PC-3 (cell line): Measurements from ENCODE around the gene SYT9. TPM values are rescaled to one million over a fixed set of nuclear protein-coding genes. Genes with fewer than 3 reads are reported as not detected.

Experiments
- ATAC-seq: fragments of 200-7000 bp; cut with Tn5 transposase; 2 replicates; pipeline ENCODE4 v1.9.1; 2020; ENCODE audit warnings: mild to moderate bottlenecking, moderate library complexity
- BruUV-seq: library from RNA; stranded (reverse); fragments of 400-500 nt; replicated peaks from 2 replicates; lab custom pipeline; 2021; lab: Mats Ljungman, UMichigan
- CTCF ChIA-PET: fragments of 300-600 bp; sonication (Branson Sonifier 250); formaldehyde crosslinking; loops from one replicate; lab custom pipeline; 2022; ENCODE audit warnings: antibody characterized with exemption; lab: Charles Lee
- POLR2A ChIA-PET: fragments of 300-600 bp; sonication (Branson Sonifier 250); formaldehyde crosslinking; loops from one replicate; lab custom pipeline; 2022; ENCODE audit warnings: antibody characterized with exemption; ENCODE audit not compliant: unreplicated experiment; lab: Charles Lee
- DNase-seq: peaks from one replicate; pipeline ENCODE4 v3.0.0-alpha.2; 2015
- H2AFZ ChIP-seq: fragments of 300-600 bp; sonication (generic); 2 replicates; pipeline ENCODE4 v1.6.0; 2016; ENCODE audit warnings: antibody characterized with exemption, low read length
- H3F3A ChIP-seq: fragments of 300-600 bp; sonication (generic); one replicate; pipeline ENCODE4 v1.6.0; 2017; ENCODE audit warnings: antibody characterized with exemption, low read length, control low read depth, mild to moderate bottlenecking; ENCODE audit not compliant: unreplicated experiment
- H3K27ac ChIP-seq: fragments of 300-600 bp; sonication (generic); 2 replicates; pipeline ENCODE4 v1.5.1; 2016; ENCODE audit warnings: mild to moderate bottlenecking, low read length
- H3K27me3 ChIP-seq: fragments of 300-600 bp; sonication (generic); 2 replicates; pipeline ENCODE4 v1.6.1; 2016; ENCODE audit warnings: low read length, mixed read lengths
- H3K36me3 ChIP-seq: fragments of 300-600 bp; sonication (generic); 2 replicates; pipeline ENCODE4 v1.6.1; 2016; ENCODE audit warnings: low read depth, mixed run types, low read length, mixed read lengths
- H3K4me1 ChIP-seq: fragments of 300-600 bp; sonication (generic); 2 replicates; pipeline ENCODE4 v1.5.1; 2016; ENCODE audit warnings: low read length; ENCODE audit not compliant: insufficient read depth
- H3K4me2 ChIP-seq: fragments of 300-600 bp; sonication (generic); 2 replicates; pipeline ENCODE4 v1.6.0; 2016; ENCODE audit warnings: low read length
- H3K4me3 ChIP-seq: fragments of 300-600 bp; sonication (generic); 2 replicates; pipeline ENCODE4 v1.5.1; 2016; ENCODE audit warnings: mild to moderate bottlenecking, low read length, mixed read lengths
- H3K79me2 ChIP-seq: fragments of 300-600 bp; sonication (generic); 2 replicates; pipeline ENCODE4 v1.6.1; 2017; ENCODE audit warnings: low read length, mixed read lengths
- H3K9ac ChIP-seq: fragments of 300-600 bp; sonication (generic); 2 replicates; pipeline ENCODE4 v1.6.0; 2016; ENCODE audit warnings: mild to moderate bottlenecking, low read length
- H3K9me2 ChIP-seq: fragments of 300-600 bp; sonication (generic); replicated peaks from 2 replicates; pipeline ENCODE4 v1.6.1; 2016; ENCODE audit warnings: mixed run types, low read length, mixed read lengths
- H3K9me3 ChIP-seq: fragments of 300-600 bp; sonication (generic); 2 replicates; pipeline ENCODE4 v1.6.1; 2016; ENCODE audit warnings: low read length, mixed read lengths
- H4K20me1 ChIP-seq: fragments of 300-600 bp; sonication (generic); 2 replicates; pipeline ENCODE4 v1.6.1; 2016; ENCODE audit warnings: low read length, mixed read lengths
- EZH2 ChIP-seq: fragments of 300-600 bp; sonication (generic); IDR thresholded peaks from one replicate; pipeline ENCODE4 v1.6.1; 2017; ENCODE audit warnings: antibody characterized with exemption, mild to moderate bottlenecking, low read length; ENCODE audit not compliant: unreplicated experiment
- EZH2phosphoT487 ChIP-seq: fragments of 300-600 bp; sonication (generic); IDR thresholded peaks from 2 replicates; pipeline ENCODE4 v1.6.1; 2018; ENCODE audit warnings: mild to moderate bottlenecking, antibody characterized with exemption, low read length, borderline replicate concordance
- intact Hi-C: fragments of 100-400 bp; cut with micrococcal nuclease; formaldehyde crosslinking; loops from 2 replicates; pipeline ENCODE4 v1.9.0; 2023
- total RNA-seq: library from RNA; depleted of rRNA; stranded (reverse); fragments of >200 nt; gene quantifications from 2 replicates; pipeline ENCODE4 v1.2.3, GENCODE V29; 2014
- TF ChIP-seq, protein P1 (sequence below): fragments of 300-600 bp; sonication (generic); conservative IDR thresholded peaks from 2 replicates; pipeline ENCODE4 v1.5.1; 2017; ENCODE audit warnings: antibody characterized with exemption, low read depth, mild to moderate bottlenecking, low read length

SYT9 gene
- total RNA-seq, 1 experiment from 2014 or later: 6.3 TPM

GRCh38 chr11:7486781-7487140 lies 235.1 kb downstream of the SYT9 start:
- Histone ChIP-seq H3K36me3 (no peaks in the 10 kb centered on the region), H3K9me2 (no peaks in the 10 kb centered on the region), H2AFZ (no peak overlapping the region), H3K4me3 (no peak overlapping the region), H3K9ac (no peak overlapping the region), H3K9me3 (no peaks in the 10 kb centered on the region), H3K27me3 (peaks cover 38% of the 10 kb centered on the region), H3K4me1 (peaks cover 4% of the 10 kb centered on the region; the same call in 1 of the 2 replicates), H3F3A (no peaks in the 10 kb centered on the region), H4K20me1 (no peaks in the 10 kb centered on the region), H3K27ac (no peak overlapping the region), H3K4me2 (no peak overlapping the region), H3K79me2 (no peaks in the 10 kb centered on the region)
- DNase-seq: no peak
- ATAC-seq: no peak
- CTCF ChIA-PET: no interaction called here
- TF ChIP-seq, protein P1, sequence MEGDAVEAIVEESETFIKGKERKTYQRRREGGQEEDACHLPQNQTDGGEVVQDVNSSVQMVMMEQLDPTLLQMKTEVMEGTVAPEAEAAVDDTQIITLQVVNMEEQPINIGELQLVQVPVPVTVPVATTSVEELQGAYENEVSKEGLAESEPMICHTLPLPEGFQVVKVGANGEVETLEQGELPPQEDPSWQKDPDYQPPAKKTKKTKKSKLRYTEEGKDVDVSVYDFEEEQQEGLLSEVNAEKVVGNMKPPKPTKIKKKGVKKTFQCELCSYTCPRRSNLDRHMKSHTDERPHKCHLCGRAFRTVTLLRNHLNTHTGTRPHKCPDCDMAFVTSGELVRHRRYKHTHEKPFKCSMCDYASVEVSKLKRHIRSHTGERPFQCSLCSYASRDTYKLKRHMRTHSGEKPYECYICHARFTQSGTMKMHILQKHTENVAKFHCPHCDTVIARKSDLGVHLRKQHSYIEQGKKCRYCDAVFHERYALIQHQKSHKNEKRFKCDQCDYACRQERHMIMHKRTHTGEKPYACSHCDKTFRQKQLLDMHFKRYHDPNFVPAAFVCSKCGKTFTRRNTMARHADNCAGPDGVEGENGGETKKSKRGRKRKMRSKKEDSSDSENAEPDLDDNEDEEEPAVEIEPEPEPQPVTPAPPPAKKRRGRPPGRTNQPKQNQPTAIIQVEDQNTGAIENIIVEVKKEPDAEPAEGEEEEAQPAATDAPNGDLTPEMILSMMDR: no peak
- TF ChIP-seq EZH2phosphoT487: no peak
- TF ChIP-seq EZH2: no peak
- BruUV-seq: no TSS peak
- POLR2A ChIA-PET: no interaction called here
- intact Hi-C loops: no loop called here

DNA sequence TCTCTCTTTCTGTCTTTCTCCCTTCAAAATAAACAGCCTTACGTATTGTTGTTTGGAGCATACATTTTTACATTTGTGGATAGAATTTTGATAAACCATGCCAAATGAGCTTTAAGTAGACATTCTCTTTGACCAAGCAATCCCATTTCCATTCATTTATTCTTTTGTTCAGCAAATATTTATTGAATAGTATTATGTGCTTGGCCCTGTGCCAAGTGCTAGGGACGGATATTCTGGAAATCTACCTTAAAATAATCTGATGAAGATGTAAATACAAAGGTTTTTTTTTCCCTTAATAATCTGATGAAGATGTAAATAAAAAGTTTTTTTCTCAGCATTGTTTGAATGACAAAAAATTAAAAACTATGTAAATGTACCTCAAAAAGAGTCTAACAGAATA lies 235.7 kb downstream of the SYT9 start:
- Histone ChIP-seq H2AFZ (no peak overlapping the region), H3K79me2 (no peaks in the 10 kb centered on the region), H3K27me3 (peaks cover 33% of the 10 kb centered on the region), H3K4me2 (no peak overlapping the region), H3K4me1 (peaks cover 4% of the 10 kb centered on the region; the same call in 1 of the 2 replicates), H3K9me3 (no peaks in the 10 kb centered on the region), H3K9ac (no peak overlapping the region), H3F3A (no peaks in the 10 kb centered on the region), H3K9me2 (no peaks in the 10 kb centered on the region), H4K20me1 (no peaks in the 10 kb centered on the region), H3K27ac (no peak overlapping the region), H3K4me3 (no peak overlapping the region), H3K36me3 (no peaks in the 10 kb centered on the region)
- DNase-seq (no peak), ATAC-seq (no peak)
- ChIA-PET CTCF (no interaction called here), POLR2A (no interaction called here)
- no peak for TF ChIP-seq EZH2phosphoT487
- BruUV-seq: no TSS peak
- intact Hi-C loops: no loop called here

DNA sequence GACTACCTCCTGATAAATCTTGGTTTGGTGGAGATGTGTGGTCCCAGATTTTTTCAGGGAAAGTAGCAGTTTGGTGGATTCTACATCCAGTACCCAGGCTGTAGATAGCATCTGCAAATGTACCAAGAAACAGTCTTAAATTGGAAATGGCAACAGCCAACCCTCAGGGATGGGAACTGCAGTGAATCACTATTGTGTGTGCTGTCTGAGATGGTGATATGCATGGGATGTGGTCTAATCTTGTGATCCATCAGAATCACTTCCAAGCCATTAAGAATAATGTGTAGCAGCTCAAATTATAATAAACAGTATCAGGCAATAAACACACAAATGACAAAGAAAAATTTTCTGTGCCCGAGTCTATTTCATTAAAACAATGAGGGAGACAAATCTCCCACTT lies 237.0 kb downstream of the SYT9 start:
- no peak for TF ChIP-seq EZH2phosphoT487

GRCh38 chr11:7489376-7489775 lies 237.7 kb downstream of the SYT9 start:
- H3K36me3 ChIP-seq: no peaks in the 10 kb centered on the region
- no TSS peak for BruUV-seq
- CTCF ChIA-PET: no interaction called here

More for the DNA sequence above, 237.0 kb downstream of the SYT9 start:
- Histone ChIP-seq H4K20me1 (no peaks in the 10 kb centered on the region), H3K27ac (no peak overlapping the region), H3K4me1 (peaks cover 4% of the 10 kb centered on the region; the same call in 1 of the 2 replicates), H3K27me3 (peaks cover 22% of the 10 kb centered on the region; the same call in 1 of the 2 replicates), H3K9me3 (no peaks in the 10 kb centered on the region), H3F3A (no peaks in the 10 kb centered on the region), H3K79me2 (no peaks in the 10 kb centered on the region), H3K9ac (no peak overlapping the region), H2AFZ (no peak overlapping the region), H3K9me2 (no peaks in the 10 kb centered on the region), H3K4me2 (no peak overlapping the region), H3K36me3 (no peaks in the 10 kb centered on the region), H3K4me3 (no peak overlapping the region)
- ChIA-PET POLR2A (no interaction called here), CTCF (no interaction called here)
- ATAC-seq (no peak), DNase-seq (no peak)
- no TSS peak for BruUV-seq
- intact Hi-C loops: no loop called here

More at GRCh38 chr11:7489376-7489775, 237.7 kb downstream of the SYT9 start:
- Histone ChIP-seq H3K4me1 (peaks cover 4% of the 10 kb centered on the region; the same call in 1 of the 2 replicates), H4K20me1 (no peaks in the 10 kb centered on the region), H3K9me3 (no peaks in the 10 kb centered on the region), H3K4me2 (no peak overlapping the region), H2AFZ (no peak overlapping the region), H3K9ac (no peak overlapping the region), H3F3A (no peaks in the 10 kb centered on the region), H3K9me2 (no peaks in the 10 kb centered on the region), H3K4me3 (no peak overlapping the region), H3K27ac (no peak overlapping the region), H3K27me3 (0 out of 2 replicates have a peak, but pooled peaks cover 21% of the 10 kb centered on the region), H3K79me2 (no peaks in the 10 kb centered on the region)
- no peak for ATAC-seq
- POLR2A ChIA-PET: no interaction called here
- no peak for DNase-seq
- intact Hi-C loops: no loop called here
- TF ChIP-seq EZH2 (no peak), EZH2phosphoT487 (no peak)
- TF ChIP-seq, protein P1: no peak
